A549 (cell line): ENCODE data around the gene PPIF. TPM values are rescaled to one million over a fixed set of nuclear protein-coding genes. Genes with fewer than 3 reads are reported as not detected.

Source experiments
- ATAC-seq, 2 experiments: fragments of 200-7000 bp in 1 of 2; fragments of >200 bp in 1 of 2; cut with Nextera tagmentation in 1 of 2; cut with Tn5 transposase in 1 of 2; 3 replicates each; pipeline versions ENCODE4 v1.8.0 to v1.9.1; 2018 to 2020; ENCODE audit warnings: mild to moderate bottlenecking in 1 of 2, moderate library complexity in 1 of 2
- CTCF ChIA-PET: fragments of 300-600 bp; sonication (Branson Sonifier 250); formaldehyde crosslinking; extraction: SDS; loops from one replicate; lab custom pipeline; 2021; ENCODE audit warnings: antibody characterized with exemption, inconsistent platforms; lab: Yijun Ruan, JAX
- POLR2A ChIA-PET: fragments of 350-600 bp; formaldehyde crosslinking; extraction: SDS; loops from one replicate; lab custom pipeline; 2021; ENCODE audit warnings: antibody characterized with exemption, inconsistent platforms; lab: Yijun Ruan, JAX
- DNase-seq, 2 experiments: peaks; one replicate each; pipeline versions ENCODE4 v3.0.0 to v3.0.0-alpha.2; 2011 to 2016; ENCODE audit warnings: low read depth in 1 of 2, low spot score in 1 of 2
- FAIRE-seq: peaks from 2 replicates; lab custom pipeline; 2011; peaks lifted over from hg19 to GRCh38; lab: Jason Lieb, UNC
- H3K27ac ChIP-seq, 2 experiments: fragments of >200 bp; sonication (Bioruptor Twin); formaldehyde crosslinking; 3 replicates each; pipeline ENCODE4 v1.5.1; 2016 to 2017
- H3K4me1 ChIP-seq: fragments of >200 bp; sonication (Bioruptor Twin); formaldehyde crosslinking; 3 replicates; pipeline ENCODE4 v1.6.1; 2016
- H3K4me2 ChIP-seq: fragments of >200 bp; sonication (Bioruptor Twin); formaldehyde crosslinking; 3 replicates; pipeline ENCODE4 v1.6.1; 2016
- H3K4me3 ChIP-seq: fragments of >200 bp; sonication (Bioruptor Twin); formaldehyde crosslinking; 3 replicates; pipeline ENCODE4 v1.5.1; 2016
- H3K9me3 ChIP-seq: fragments of >200 bp; sonication (Bioruptor Twin); formaldehyde crosslinking; 3 replicates; pipeline ENCODE4 v1.6.1; 2016
- BCL3 ChIP-seq: fragments of >200 bp; sonication (Bioruptor Twin); formaldehyde crosslinking; IDR thresholded peaks from 3 replicates; pipeline ENCODE4 v1.6.1; 2016
- CBX2 ChIP-seq: fragments of 200-600 bp; sonication (generic); IDR thresholded peaks from 2 replicates; pipeline ENCODE4 v1.6.1; 2016; ENCODE audit warnings: low read depth, mild to moderate bottlenecking, borderline replicate concordance
- EP300 ChIP-seq, 2 experiments: fragments of >200 bp; sonication (Bioruptor Twin); formaldehyde crosslinking; IDR thresholded peaks; 2 replicates in 1 of 2; 3 replicates in 1 of 2; pipeline ENCODE4 v1.6.1; 2016 to 2017
- ESRRA ChIP-seq: fragments of 150-350 bp; IDR thresholded peaks from 2 replicates; pipeline ENCODE4 v1.6.1; 2014; ENCODE audit warnings: mild to moderate bottlenecking, low read length, borderline replicate concordance
- FOSL2 ChIP-seq, 2 experiments: fragments of 450-650 bp in 1 of 2; fragments of >200 bp in 1 of 2; sonication (Bioruptor Twin) in 1 of 2; formaldehyde crosslinking; IDR thresholded peaks; 2 replicates each; pipeline versions ENCODE4 v1.5.0 to v1.6.1; 2016 to 2020; ENCODE audit warnings: mild to moderate bottlenecking in 1 of 2, moderate library complexity in 1 of 2
- HES2 ChIP-seq: fragments of >200 bp; sonication (Bioruptor Twin); formaldehyde crosslinking; IDR thresholded peaks from 2 replicates; pipeline ENCODE4 v1.6.1; 2016
- HMGXB4 ChIP-seq: fragments of 250-450 bp; sonication (Bioruptor Pico); IDR thresholded peaks from 2 replicates; pipeline ENCODE4 v1.5.0; 2021; ENCODE audit warnings: mild to moderate bottlenecking, moderate library complexity, borderline replicate concordance
- JUN ChIP-seq, 2 experiments: fragments of >200 bp; sonication (Bioruptor Twin); formaldehyde crosslinking; IDR thresholded peaks; 2 replicates in 1 of 2; 3 replicates in 1 of 2; pipeline ENCODE4 v1.6.1; 2016 to 2017
- POLR2A ChIP-seq: IDR thresholded peaks from 2 replicates; pipeline ENCODE4 v1.6.1; 2012; ENCODE audit warnings: mild to moderate bottlenecking, low read length
- POLR2AphosphoS2 ChIP-seq: conservative IDR thresholded peaks from 2 replicates; pipeline ENCODE4 v1.6.1; 2012; ENCODE audit warnings: low read length, improper control_type of control experiment, inconsistent platforms
- RAD21 ChIP-seq, 2 experiments: fragments of >200 bp in 1 of 2; sonication (Bioruptor Twin) in 1 of 2; formaldehyde crosslinking in 1 of 2; IDR thresholded peaks in 1 of 2; conservative IDR thresholded peaks in 1 of 2; 2 replicates in 1 of 2; 3 replicates in 1 of 2; pipeline ENCODE4 v1.6.1; 2012 to 2018; ENCODE audit warnings: inconsistent platforms in 1 of 2
- RCOR1 ChIP-seq: fragments of 150-350 bp; IDR thresholded peaks from 2 replicates; pipeline ENCODE4 v1.6.1; 2014; ENCODE audit warnings: antibody characterized with exemption, low read length, low read depth
- RFX5 ChIP-seq: fragments of 450-650 bp; IDR thresholded peaks from 2 replicates; pipeline ENCODE4 v1.7.1; 2014; ENCODE audit warnings: antibody characterized with exemption, mild to moderate bottlenecking, moderate library complexity
- SMC3 ChIP-seq: fragments of >200 bp; sonication (Bioruptor Twin); formaldehyde crosslinking; IDR thresholded peaks from 3 replicates; pipeline ENCODE4 v1.6.1; 2018; ENCODE audit warnings: inconsistent platforms
- TP53 ChIP-seq: fragments of 250-450 bp; sonication (Bioruptor Pico); IDR thresholded peaks from 2 replicates; pipeline ENCODE4 v1.5.0; 2021; ENCODE audit warnings: mild to moderate bottlenecking, moderate library complexity
- WGBS: methylation state at CpG from one replicate; pipeline ENCODE4 v1.1.6; 2017; ENCODE audit errors: missing lambda C conversion rate; 5-methylcytosine and 5-hydroxymethylcytosine counted together
- polyA plus RNA-seq, 4 experiments: library from polyadenylated mRNA; depleted of rRNA in 3 of 4; stranded (reverse); fragments of >200 nt; fragmentation: RNase III in 1 of 4; extraction: RNeasy Plus Mini Kit Qiagen cat#74134 plus additional on column Dnase treatment in 1 of 4; gene quantifications; 2 replicates in 3 of 4; 3 replicates in 1 of 4; pipeline ENCODE4 v1.2.3, GENCODE V29; 2011 to 2017
- TF ChIP-seq, protein P1 (sequence below): fragments of 200-600 bp; sonication (generic); IDR thresholded peaks from 2 replicates; pipeline ENCODE4 v1.6.1; 2016; ENCODE audit warnings: antibody characterized with exemption, mild to moderate bottlenecking, moderate library complexity
- TF ChIP-seq, protein P2 (sequence below): fragments of 150-350 bp; IDR thresholded peaks from 2 replicates; pipeline ENCODE4 v1.6.1; 2014; ENCODE audit warnings: low read depth, mild to moderate bottlenecking, low read length
- TF ChIP-seq, protein P3 (sequence below): IDR thresholded peaks from 2 replicates; pipeline ENCODE4 v1.6.1; 2012

Gene PPIF
- polyA plus RNA-seq, 2 of the 4 experiments (the other 2 are of a cell fraction): 44.8 to 75.0 TPM

DNA sequence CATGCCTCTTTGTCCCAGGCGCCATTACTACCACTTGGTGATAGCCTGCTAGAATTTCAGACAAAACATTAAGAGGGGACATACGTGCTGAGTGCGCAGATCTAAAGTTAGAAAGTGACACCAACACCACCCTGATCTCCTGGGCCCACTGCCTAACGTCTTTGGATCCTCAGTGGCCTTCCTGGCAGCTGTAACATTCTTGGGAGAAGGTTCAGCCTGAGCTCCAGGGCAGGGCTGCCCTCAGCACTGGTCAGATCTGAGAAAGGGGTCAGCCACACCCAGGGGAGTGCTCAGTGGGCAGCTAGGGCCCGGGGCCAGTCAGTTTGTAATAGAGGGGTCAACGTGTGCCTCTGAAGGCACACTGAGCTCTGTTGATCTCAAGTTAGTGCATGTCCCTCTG, 49.8 kb downstream of the PPIF start:
- no peak for DNase-seq
- CTCF ChIA-PET: interaction anchor here (0.9 to 1.5 kb wide), 4 partner anchors 7 to 727 kb away, joined by 3 read pairs; no protein-coding TSS in a partner anchor
- Histone ChIP-seq H3K4me3 (no peak overlapping the region), H3K4me1 (no peaks in the 10 kb centered on the region), H3K27ac (no peak overlapping the region), H3K4me2 (no peak overlapping the region), H3K9me3 (no peaks in the 10 kb centered on the region)
- ATAC-seq: no peak
- POLR2A ChIA-PET: interaction anchor here (1.2 kb wide), 1 partner anchor 49 kb away, joined by 4 read pairs; the partner anchor contains the start of gene ZCCHC24
- TF ChIP-seq HES2 (no peak), SMC3 (no peak), HMGXB4 (CRISPR knock-in tag) (no peak), ESRRA (no peak)
- TF ChIP-seq, protein P1, sequence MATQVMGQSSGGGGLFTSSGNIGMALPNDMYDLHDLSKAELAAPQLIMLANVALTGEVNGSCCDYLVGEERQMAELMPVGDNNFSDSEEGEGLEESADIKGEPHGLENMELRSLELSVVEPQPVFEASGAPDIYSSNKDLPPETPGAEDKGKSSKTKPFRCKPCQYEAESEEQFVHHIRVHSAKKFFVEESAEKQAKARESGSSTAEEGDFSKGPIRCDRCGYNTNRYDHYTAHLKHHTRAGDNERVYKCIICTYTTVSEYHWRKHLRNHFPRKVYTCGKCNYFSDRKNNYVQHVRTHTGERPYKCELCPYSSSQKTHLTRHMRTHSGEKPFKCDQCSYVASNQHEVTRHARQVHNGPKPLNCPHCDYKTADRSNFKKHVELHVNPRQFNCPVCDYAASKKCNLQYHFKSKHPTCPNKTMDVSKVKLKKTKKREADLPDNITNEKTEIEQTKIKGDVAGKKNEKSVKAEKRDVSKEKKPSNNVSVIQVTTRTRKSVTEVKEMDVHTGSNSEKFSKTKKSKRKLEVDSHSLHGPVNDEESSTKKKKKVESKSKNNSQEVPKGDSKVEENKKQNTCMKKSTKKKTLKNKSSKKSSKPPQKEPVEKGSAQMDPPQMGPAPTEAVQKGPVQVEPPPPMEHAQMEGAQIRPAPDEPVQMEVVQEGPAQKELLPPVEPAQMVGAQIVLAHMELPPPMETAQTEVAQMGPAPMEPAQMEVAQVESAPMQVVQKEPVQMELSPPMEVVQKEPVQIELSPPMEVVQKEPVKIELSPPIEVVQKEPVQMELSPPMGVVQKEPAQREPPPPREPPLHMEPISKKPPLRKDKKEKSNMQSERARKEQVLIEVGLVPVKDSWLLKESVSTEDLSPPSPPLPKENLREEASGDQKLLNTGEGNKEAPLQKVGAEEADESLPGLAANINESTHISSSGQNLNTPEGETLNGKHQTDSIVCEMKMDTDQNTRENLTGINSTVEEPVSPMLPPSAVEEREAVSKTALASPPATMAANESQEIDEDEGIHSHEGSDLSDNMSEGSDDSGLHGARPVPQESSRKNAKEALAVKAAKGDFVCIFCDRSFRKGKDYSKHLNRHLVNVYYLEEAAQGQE: no peak
- FAIRE-seq: no peak
- WGBS: 49% methylated on average over 6 of the region's 6 CpGs

- no peak for DNase-seq
- ATAC-seq: no peak
- no peak for FAIRE-seq
- 77% methylated on average over 17 of the region's 17 CpGs for WGBS
- Histone ChIP-seq H3K27ac (no peak overlapping the region), H3K4me3 (no peak overlapping the region), H3K4me2 (no peak overlapping the region), H3K4me1 (no peaks in the 10 kb centered on the region), H3K9me3 (no peaks in the 10 kb centered on the region)
- ChIA-PET CTCF (interaction anchor here (0.9 to 1.5 kb wide), 3 partner anchors 8 to 726 kb away, joined by 3 read pairs; no protein-coding TSS in a partner anchor), POLR2A (no interaction called here)
- TF ChIP-seq FOSL2 (IDR thresholded peaks at IDR 0.05) (no peak), FOSL2 (CRISPR knock-in tag; IDR thresholded peaks at IDR 0.05) (no peak), RCOR1 (no peak), RAD21 (conservative IDR thresholded peaks at IDR 0.05 in 1 of 2, IDR thresholded peaks at IDR 0.05 in 1 of 2) (no peak), TP53 (CRISPR knock-in tag) (no peak)
- TF ChIP-seq, protein P2, sequence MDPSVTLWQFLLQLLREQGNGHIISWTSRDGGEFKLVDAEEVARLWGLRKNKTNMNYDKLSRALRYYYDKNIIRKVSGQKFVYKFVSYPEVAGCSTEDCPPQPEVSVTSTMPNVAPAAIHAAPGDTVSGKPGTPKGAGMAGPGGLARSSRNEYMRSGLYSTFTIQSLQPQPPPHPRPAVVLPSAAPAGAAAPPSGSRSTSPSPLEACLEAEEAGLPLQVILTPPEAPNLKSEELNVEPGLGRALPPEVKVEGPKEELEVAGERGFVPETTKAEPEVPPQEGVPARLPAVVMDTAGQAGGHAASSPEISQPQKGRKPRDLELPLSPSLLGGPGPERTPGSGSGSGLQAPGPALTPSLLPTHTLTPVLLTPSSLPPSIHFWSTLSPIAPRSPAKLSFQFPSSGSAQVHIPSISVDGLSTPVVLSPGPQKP: no peak
Measured at GRCh38 chr10:79397575-79398303, 50.5 kb downstream of the PPIF start.

DNA sequence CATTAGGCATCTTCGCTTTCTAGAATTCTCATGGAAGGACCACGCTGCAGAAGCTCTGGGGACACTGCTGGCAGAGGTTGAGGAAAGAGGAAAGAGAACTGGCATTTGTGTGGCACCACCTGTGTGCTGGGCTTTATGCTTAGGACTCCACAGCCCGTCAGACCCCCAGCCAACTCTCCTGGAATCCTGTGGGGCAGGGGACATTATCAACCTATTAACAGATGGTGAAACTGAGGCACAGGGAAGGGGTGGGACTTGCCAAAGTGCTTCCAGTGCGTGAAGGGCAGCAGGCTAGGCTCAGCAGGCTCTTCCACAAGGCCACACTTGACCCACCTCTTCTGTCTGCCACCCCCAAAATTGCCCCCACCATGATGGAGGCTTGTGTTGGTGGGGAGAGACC, 51.4 kb downstream of the PPIF start:
- H3K4me3 ChIP-seq: no peak overlapping the region
- no peak for FAIRE-seq
- no peaks in the 10 kb centered on the region for H3K9me3 ChIP-seq
- POLR2A ChIA-PET: no interaction called here
- DNase-seq: no peak
- no peak for ATAC-seq
- WGBS: 67% methylated on average over 4 of the region's 4 CpGs
- CTCF ChIA-PET: interaction anchor here (0.9 to 1.9 kb wide), 3 partner anchors 9 to 51 kb away, joined by 3 to 15 read pairs (median 3); no protein-coding TSS in a partner anchor
- H3K4me2 ChIP-seq: no peak overlapping the region
- no peak overlapping the region for H3K27ac ChIP-seq
- H3K4me1 ChIP-seq: no peaks in the 10 kb centered on the region
- TF ChIP-seq POLR2A (no peak), JUN (IDR thresholded peaks at IDR 0.05) (no peak), RCOR1 (no peak), BCL3 (no peak), CBX2 (no peak), POLR2AphosphoS2 (no peak), RFX5 (no peak), EP300 (IDR thresholded peaks at IDR 0.05) (no peak)
- TF ChIP-seq, protein P3, sequence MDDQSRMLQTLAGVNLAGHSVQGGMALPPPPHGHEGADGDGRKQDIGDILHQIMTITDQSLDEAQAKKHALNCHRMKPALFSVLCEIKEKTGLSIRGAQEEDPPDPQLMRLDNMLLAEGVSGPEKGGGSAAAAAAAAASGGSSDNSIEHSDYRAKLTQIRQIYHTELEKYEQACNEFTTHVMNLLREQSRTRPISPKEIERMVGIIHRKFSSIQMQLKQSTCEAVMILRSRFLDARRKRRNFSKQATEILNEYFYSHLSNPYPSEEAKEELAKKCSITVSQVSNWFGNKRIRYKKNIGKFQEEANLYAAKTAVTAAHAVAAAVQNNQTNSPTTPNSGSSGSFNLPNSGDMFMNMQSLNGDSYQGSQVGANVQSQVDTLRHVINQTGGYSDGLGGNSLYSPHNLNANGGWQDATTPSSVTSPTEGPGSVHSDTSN: no peak
